Panc1 (cell line): Measurements from ENCODE around the gene RGCC. TPM values are rescaled to one million over a fixed set of nuclear protein-coding genes. Genes with fewer than 3 reads are reported as not detected.

Source experiments
- ATAC-seq: fragments of 200-7000 bp; cut with Tn5 transposase; 2 replicates; pipeline ENCODE4 v1.9.1; 2020; ENCODE audit warnings: mild to moderate bottlenecking, moderate library complexity
- BruUV-seq: library from RNA; stranded (reverse); fragments of 400-500 nt; replicated peaks from 2 replicates; lab custom pipeline; 2021; lab: Mats Ljungman, UMichigan
- CTCF ChIA-PET: fragments of 300-600 bp; sonication (Branson Sonifier 250); formaldehyde crosslinking; loops from one replicate; lab custom pipeline; 2022; ENCODE audit warnings: antibody characterized with exemption; lab: Charles Lee
- POLR2A ChIA-PET: fragments of 300-600 bp; sonication (Branson Sonifier 250); formaldehyde crosslinking; loops from one replicate; lab custom pipeline; 2022; ENCODE audit warnings: antibody characterized with exemption; lab: Charles Lee
- DNase-seq: peaks from one replicate; pipeline ENCODE4 v3.0.0-alpha.2; 2010; ENCODE audit warnings: low read depth, low spot score
- H3K27ac ChIP-seq: 2 replicates; pipeline ENCODE4 v1.5.1; 2011; ENCODE audit warnings: mild to moderate bottlenecking, low read length, inconsistent platforms
- H3K27me3 ChIP-seq: fragments of 200-500 bp; sonication (Bioruptor generic); 2 replicates; pipeline ENCODE4 v1.6.0; 2014; ENCODE audit warnings: low read length, inconsistent platforms; ENCODE audit not compliant: control insufficient read depth, insufficient read depth
- H3K36me3 ChIP-seq: fragments of 200-500 bp; sonication (Bioruptor generic); 2 replicates; pipeline ENCODE4 v1.5.1; 2014; ENCODE audit warnings: inconsistent platforms, mild to moderate bottlenecking, low read length, moderate library complexity; ENCODE audit not compliant: control insufficient read depth, insufficient read depth
- H3K4me1 ChIP-seq: 2 replicates; pipeline ENCODE4 v1.5.1; 2011; ENCODE audit warnings: inconsistent platforms, mild to moderate bottlenecking, low read length, moderate library complexity; ENCODE audit not compliant: control insufficient read depth, insufficient read depth
- H3K4me3 ChIP-seq, 2 experiments: 2 replicates each; pipeline ENCODE4 v1.5.1; 2011 to 2012; ENCODE audit warnings: low read depth in 2 of 2, low read length in 2 of 2, mild to moderate bottlenecking in 2 of 2, inconsistent platforms in 1 of 2, moderate library complexity in 1 of 2
- H3K9me3 ChIP-seq: fragments of 200-500 bp; sonication (Bioruptor generic); 2 replicates; pipeline ENCODE4 v1.5.1; 2014; ENCODE audit warnings: low read depth, mild to moderate bottlenecking, inconsistent platforms, low read length, moderate library complexity; ENCODE audit not compliant: control insufficient read depth, insufficient read depth
- CTCF ChIP-seq: fragments of 450-650 bp; IDR thresholded peaks from 2 replicates; pipeline ENCODE4 v1.5.1; 2017; ENCODE audit warnings: mild to moderate bottlenecking
- POLR2AphosphoS5 ChIP-seq: IDR thresholded peaks from 2 replicates; pipeline ENCODE4 v1.6.1; 2012; ENCODE audit warnings: mild to moderate bottlenecking, low read depth, low read length, moderate library complexity
- REST ChIP-seq, 2 experiments: IDR thresholded peaks; 2 replicates each; pipeline ENCODE4 v1.6.1; 2011 to 2012; ENCODE audit warnings: low read depth in 2 of 2, control low read depth in 1 of 2, low read length in 1 of 2, mild to moderate bottlenecking in 1 of 2, moderate library complexity in 1 of 2; ENCODE audit not compliant: insufficient read depth in 1 of 2
- SIN3A ChIP-seq: IDR thresholded peaks from 2 replicates; pipeline ENCODE4 v1.6.1; 2012; ENCODE audit warnings: low read depth, mild to moderate bottlenecking, low read length, moderate library complexity, borderline replicate concordance; ENCODE audit not compliant: insufficient read depth
- TCF7L2 ChIP-seq: IDR thresholded peaks from 2 replicates; pipeline ENCODE4 v1.6.1; 2011; ENCODE audit warnings: mild to moderate bottlenecking, low read depth, low read length, inconsistent platforms
- in situ Hi-C: cut with HindIII; loops from 2 replicates; pipeline ENCODE4 v1.10.0; 2016; ENCODE audit warnings: low sequenced_read_pairs, low pct_unique_long_range_greater_than_20kb
- intact Hi-C: fragments of 100-400 bp; cut with micrococcal nuclease; formaldehyde crosslinking; loops from one replicate; pipeline ENCODE4 v1.10.0; 2022; ENCODE audit not compliant: unreplicated experiment
- total RNA-seq: library from RNA; stranded (reverse); gene quantifications from one replicate; pipeline ENCODE4 v1.2.1, GENCODE V29; 2021; ENCODE audit not compliant: unreplicated experiment

RGCC gene
- total RNA-seq, 1 experiment from 2014 or later = 6.7 TPM

GRCh38 chr13:41453620-41454019 lies 3.7 kb upstream of the RGCC start:
- Histone ChIP-seq H3K4me1 (no peaks in the 10 kb centered on the region; the same call in 1 of the 2 replicates), H3K4me3 (no peak overlapping the region), H3K27me3 (no peaks in the 10 kb centered on the region), H3K27ac (no peak overlapping the region), H3K36me3 (no peaks in the 10 kb centered on the region), H3K9me3 (no peaks in the 10 kb centered on the region)
- ATAC-seq = no peak
- no peak for TF ChIP-seq TCF7L2
- TF ChIP-seq SIN3A = no peak
- TF ChIP-seq REST (IDR thresholded peaks at IDR 0.05; ENCODE audit: insufficient read depth in 1 of 2, low read depth in 2 of 2, low read length in 1 of 2) = no peak
- TF ChIP-seq CTCF = no peak
- TF ChIP-seq POLR2AphosphoS5 = no peak
- intact Hi-C loops = no loop called here
- POLR2A ChIA-PET = no interaction called here
- in situ Hi-C loops = no loop called here
- DNase-seq = no peak
- no TSS peak for BruUV-seq
- CTCF ChIA-PET = no interaction called here

GRCh38 chr13:41454170-41454569 lies 3.2 kb upstream of the RGCC start:
- in situ Hi-C loops = no loop called here
- intact Hi-C loops = no loop called here
- no peak for DNase-seq
- Histone ChIP-seq H3K27ac (no peak overlapping the region), H3K36me3 (no peaks in the 10 kb centered on the region), H3K4me3 (no peak overlapping the region), H3K27me3 (no peaks in the 10 kb centered on the region), H3K4me1 (no peaks in the 10 kb centered on the region; the same call in 1 of the 2 replicates), H3K9me3 (no peaks in the 10 kb centered on the region)
- TF ChIP-seq CTCF (no peak), POLR2AphosphoS5 (no peak), TCF7L2 (no peak), SIN3A (no peak)
- BruUV-seq = no TSS peak
- ChIA-PET POLR2A (no interaction called here), CTCF (no interaction called here)
- no peak for ATAC-seq
